IMR-90 (cell line): ENCODE measurements around the gene HMX1. TPM values are rescaled to one million over a fixed set of nuclear protein-coding genes. Genes with fewer than 3 reads are reported as not detected.

Source experiments
- ATAC-seq: fragments of 200-7000 bp; cut with Tn5 transposase; 2 replicates; pipeline ENCODE4 v1.9.1; 2020; ENCODE audit warnings: low read depth, mild to moderate bottlenecking, moderate library complexity
- BruUV-seq: library from RNA; stranded (reverse); fragments of 400-500 nt; replicated peaks from 2 replicates; lab custom pipeline; 2021; lab: Mats Ljungman, UMichigan
- CTCF ChIA-PET: fragments of 300-600 bp; formaldehyde crosslinking; extraction: SDS; loops from one replicate; lab custom pipeline; 2021; ENCODE audit warnings: antibody characterized with exemption; lab: Yijun Ruan, JAX
- POLR2A ChIA-PET: fragments of 300-600 bp; sonication (Branson Sonifier 250); formaldehyde crosslinking; loops from one replicate; lab custom pipeline; 2022; ENCODE audit warnings: antibody characterized with exemption; ENCODE audit not compliant: unreplicated experiment; lab: Charles Lee
- DNase-seq: peaks from one replicate; pipeline ENCODE4 v3.0.0; 2013
- H2AFZ ChIP-seq: replicated peaks from 2 replicates; pipeline ENCODE3; 2013; ENCODE audit warnings: low read length, mild to moderate bottlenecking; ENCODE audit not compliant: poor library complexity
- H2AK5ac ChIP-seq: 2 replicates; pipeline ENCODE4 v1.6.1; 2013; ENCODE audit warnings: low read depth, low read length, inconsistent platforms
- H2AK9ac ChIP-seq: replicated peaks from 2 replicates; pipeline ENCODE3; 2013; ENCODE audit warnings: mild to moderate bottlenecking, low read depth, low read length, moderate library complexity; ENCODE audit not compliant: poor library complexity
- H2BK120ac ChIP-seq: 2 replicates; pipeline ENCODE4 v1.6.1; 2013; ENCODE audit warnings: low read depth, low read length, inconsistent platforms
- H2BK15ac ChIP-seq: 3 replicates; pipeline ENCODE4 v1.6.1; 2013; ENCODE audit warnings: low read depth, low read length, inconsistent platforms
- H2BK20ac ChIP-seq: 2 replicates; pipeline ENCODE4 v1.6.1; 2013; ENCODE audit warnings: low read depth, mild to moderate bottlenecking, inconsistent platforms, low read length, moderate library complexity
- H2BK5ac ChIP-seq: 2 replicates; pipeline ENCODE4 v1.6.1; 2013; ENCODE audit warnings: mild to moderate bottlenecking, low read depth, low read length, inconsistent platforms; ENCODE audit not compliant: poor library complexity, severe bottlenecking
- H3K14ac ChIP-seq: replicated peaks from 2 replicates; pipeline ENCODE4 v1.6.1; 2013; ENCODE audit warnings: low read depth, low read length, inconsistent platforms
- H3K18ac ChIP-seq: 2 replicates; pipeline ENCODE4 v1.6.1; 2013; ENCODE audit warnings: low read depth, low read length, control low read depth
- H3K23ac ChIP-seq: 2 replicates; pipeline ENCODE4 v1.6.1; 2013; ENCODE audit warnings: low read depth, low read length, inconsistent platforms
- H3K27ac ChIP-seq: 2 replicates; pipeline ENCODE4 v1.5.1; 2013; ENCODE audit warnings: mild to moderate bottlenecking, control low read depth, low read length; ENCODE audit not compliant: insufficient read depth
- H3K27me3 ChIP-seq: 2 replicates; pipeline ENCODE4 v1.6.1; 2013; ENCODE audit warnings: low read length; ENCODE audit not compliant: control insufficient read depth, insufficient read depth
- H3K36me3 ChIP-seq: 2 replicates; pipeline ENCODE4 v1.6.1; 2013; ENCODE audit warnings: low read length, mixed read lengths; ENCODE audit not compliant: control insufficient read depth, insufficient read depth
- H3K4ac ChIP-seq: 2 replicates; pipeline ENCODE4 v1.6.1; 2013; ENCODE audit warnings: low read depth, low read length, inconsistent platforms
- H3K4me1 ChIP-seq: 2 replicates; pipeline ENCODE4 v1.6.1; 2013; ENCODE audit warnings: low read length, mixed read lengths; ENCODE audit not compliant: control insufficient read depth, insufficient read depth
- H3K4me2 ChIP-seq: 2 replicates; pipeline ENCODE4 v1.6.1; 2013; ENCODE audit warnings: low read depth, mild to moderate bottlenecking, control low read depth, low read length, moderate library complexity
- H3K4me3 ChIP-seq: 2 replicates; pipeline ENCODE4 v1.5.1; 2013; ENCODE audit warnings: low read depth, mild to moderate bottlenecking, control low read depth, low read length, moderate library complexity; ENCODE audit not compliant: insufficient read depth
- H3K56ac ChIP-seq: 2 replicates; pipeline ENCODE4 v1.6.1; 2013; ENCODE audit warnings: low read length, inconsistent platforms; ENCODE audit not compliant: insufficient read depth; ENCODE audit errors: extremely low read depth
- H3K79me1 ChIP-seq, 2 experiments: 2 replicates each; pipeline ENCODE4 v1.6.1; 2013; ENCODE audit warnings: low read length in 2 of 2, inconsistent platforms in 1 of 2, low read depth in 1 of 2
- H3K9ac ChIP-seq: 2 replicates; pipeline ENCODE4 v1.6.1; 2013; ENCODE audit warnings: low read depth, low read length, control low read depth
- H3K9me1 ChIP-seq: 2 replicates; pipeline ENCODE4 v1.6.1; 2013; ENCODE audit warnings: low read length, inconsistent platforms; ENCODE audit not compliant: insufficient read depth
- H3K9me3 ChIP-seq: 2 replicates; pipeline ENCODE4 v1.6.1; 2013; ENCODE audit warnings: low read length; ENCODE audit not compliant: control insufficient read depth, insufficient read depth
- H4K20me1 ChIP-seq: 2 replicates; pipeline ENCODE4 v1.6.1; 2013; ENCODE audit warnings: low read length, inconsistent platforms; ENCODE audit not compliant: insufficient read depth
- H4K5ac ChIP-seq: 2 replicates; pipeline ENCODE4 v1.6.1; 2013; ENCODE audit warnings: mild to moderate bottlenecking, low read depth, low read length, control low read depth
- H4K8ac ChIP-seq, 2 experiments: 2 replicates each; pipeline ENCODE4 v1.6.1; 2013; ENCODE audit warnings: low read depth in 2 of 2, low read length in 2 of 2, control low read depth in 1 of 2, inconsistent platforms in 1 of 2
- H4K91ac ChIP-seq: 2 replicates; pipeline ENCODE4 v1.6.1; 2013; ENCODE audit warnings: low read depth, low read length, inconsistent platforms; ENCODE audit not compliant: insufficient read depth
- BHLHE40 ChIP-seq: fragments of 150-350 bp; IDR thresholded peaks from 2 replicates; pipeline ENCODE4 v1.6.1; 2016; ENCODE audit warnings: mild to moderate bottlenecking, low read depth, low read length
- CEBPB ChIP-seq: IDR thresholded peaks from 2 replicates; pipeline ENCODE4 v1.6.1; 2012; ENCODE audit warnings: low read depth, low read length, improper control_type of control experiment
- CHD1 ChIP-seq: IDR thresholded peaks from 2 replicates; pipeline ENCODE4 v1.6.1; 2012; ENCODE audit warnings: low read depth, low read length, improper control_type of control experiment
- FOS ChIP-seq: fragments of 150-350 bp; IDR thresholded peaks from 2 replicates; pipeline ENCODE4 v1.6.1; 2016; ENCODE audit warnings: low read depth, low read length
- MAFK ChIP-seq: IDR thresholded peaks from 2 replicates; pipeline ENCODE4 v1.6.1; 2012; ENCODE audit warnings: low read depth, low read length, improper control_type of control experiment
- MAZ ChIP-seq: IDR thresholded peaks from 2 replicates; pipeline ENCODE4 v1.6.1; 2012; ENCODE audit warnings: low read depth, mild to moderate bottlenecking, low read length, improper control_type of control experiment, moderate library complexity, borderline replicate concordance
- MXI1 ChIP-seq: IDR thresholded peaks from 2 replicates; pipeline ENCODE4 v1.6.1; 2012; ENCODE audit warnings: low read depth, mild to moderate bottlenecking, low read length, moderate library complexity, borderline replicate concordance
- NFE2L2 ChIP-seq: fragments of 150-350 bp; IDR thresholded peaks from 2 replicates; pipeline ENCODE4 v1.6.1; 2016; ENCODE audit warnings: low read depth, mild to moderate bottlenecking, low read length
- POLR2A ChIP-seq: IDR thresholded peaks from 2 replicates; pipeline ENCODE4 v1.6.1; 2012; ENCODE audit warnings: mild to moderate bottlenecking, low read depth, low read length
- RAD21 ChIP-seq: IDR thresholded peaks from 2 replicates; pipeline ENCODE4 v1.6.1; 2012; ENCODE audit warnings: low read length, improper control_type of control experiment
- RCOR1 ChIP-seq: IDR thresholded peaks from 2 replicates; pipeline ENCODE4 v1.6.1; 2012; ENCODE audit warnings: mild to moderate bottlenecking, low read length, improper control_type of control experiment; ENCODE audit not compliant: insufficient replicate concordance
- RFX5 ChIP-seq: IDR thresholded peaks from 2 replicates; pipeline ENCODE4 v1.8.0; 2012; ENCODE audit warnings: low read depth, mild to moderate bottlenecking, low read length, moderate library complexity
- SMC3 ChIP-seq: fragments of 150-350 bp; IDR thresholded peaks from 2 replicates; pipeline ENCODE4 v1.6.1; 2016; ENCODE audit warnings: low read depth, mild to moderate bottlenecking, antibody characterized with exemption, low read length, moderate library complexity
- WGBS, 2 experiments: methylation state at CpG; one replicate each; pipeline versions ENCODE4 v1.1.5 to v1.1.7; 2013; ENCODE audit warnings: missing lambda C conversion rate in 2 of 2; ENCODE audit not compliant: insufficient read length in 1 of 2; ENCODE audit errors: extremely low coverage in 2 of 2; 5-methylcytosine and 5-hydroxymethylcytosine counted together
- dilution Hi-C: fragments of 300-500 bp; cut with HindIII; formaldehyde crosslinking; loops from one replicate; pipeline ENCODE4 v1.14.3; 2018; ENCODE audit warnings: low sequenced_read_pairs; ENCODE audit not compliant: unreplicated experiment
- in situ Hi-C: fragments of 300-500 bp; cut with MboI; formaldehyde crosslinking; loops from 3 replicates; pipeline ENCODE4 v1.14.3; 2019; ENCODE audit warnings: low sequenced_read_pairs, inconsistent platforms, mixed read lengths
- intact Hi-C: fragments of 100-400 bp; cut with micrococcal nuclease; formaldehyde crosslinking; loops from 2 replicates; pipeline ENCODE4 v1.10.0; 2022
- polyA plus RNA-seq, 3 experiments: library from polyadenylated mRNA; depleted of rRNA; stranded (reverse); fragments of >200 nt; gene quantifications; 2 replicates each; pipeline ENCODE4 v1.2.3, GENCODE V29; 2012; ENCODE audit warnings: low replicate concordance in 1 of 3
- total RNA-seq: library from RNA; depleted of rRNA; stranded (reverse); fragments of >200 nt; gene quantifications from 2 replicates; pipeline ENCODE4 v1.2.3, GENCODE V29; 2012
- TF ChIP-seq, protein P1 (sequence below): fragments of 150-350 bp; IDR thresholded peaks from 2 replicates; pipeline ENCODE4 v1.6.1; 2016; ENCODE audit warnings: low read depth, mild to moderate bottlenecking, low read length, moderate library complexity, borderline replicate concordance
- TF ChIP-seq, protein P2 (sequence below): fragments of 150-350 bp; IDR thresholded peaks from 2 replicates; pipeline ENCODE4 v1.6.1; 2017; ENCODE audit warnings: mild to moderate bottlenecking, antibody characterized with exemption, low read length, low read depth
- TF ChIP-seq, protein P3 (sequence below): conservative IDR thresholded peaks from 2 replicates; pipeline ENCODE4 v1.5.1; 2012; ENCODE audit warnings: mild to moderate bottlenecking, low read depth, low read length, improper control_type of control experiment

HMX1 gene
- total and polyA plus RNA-seq, 2 of the 4 experiments (the other 2 are of a cell fraction) = not detected

DNA sequence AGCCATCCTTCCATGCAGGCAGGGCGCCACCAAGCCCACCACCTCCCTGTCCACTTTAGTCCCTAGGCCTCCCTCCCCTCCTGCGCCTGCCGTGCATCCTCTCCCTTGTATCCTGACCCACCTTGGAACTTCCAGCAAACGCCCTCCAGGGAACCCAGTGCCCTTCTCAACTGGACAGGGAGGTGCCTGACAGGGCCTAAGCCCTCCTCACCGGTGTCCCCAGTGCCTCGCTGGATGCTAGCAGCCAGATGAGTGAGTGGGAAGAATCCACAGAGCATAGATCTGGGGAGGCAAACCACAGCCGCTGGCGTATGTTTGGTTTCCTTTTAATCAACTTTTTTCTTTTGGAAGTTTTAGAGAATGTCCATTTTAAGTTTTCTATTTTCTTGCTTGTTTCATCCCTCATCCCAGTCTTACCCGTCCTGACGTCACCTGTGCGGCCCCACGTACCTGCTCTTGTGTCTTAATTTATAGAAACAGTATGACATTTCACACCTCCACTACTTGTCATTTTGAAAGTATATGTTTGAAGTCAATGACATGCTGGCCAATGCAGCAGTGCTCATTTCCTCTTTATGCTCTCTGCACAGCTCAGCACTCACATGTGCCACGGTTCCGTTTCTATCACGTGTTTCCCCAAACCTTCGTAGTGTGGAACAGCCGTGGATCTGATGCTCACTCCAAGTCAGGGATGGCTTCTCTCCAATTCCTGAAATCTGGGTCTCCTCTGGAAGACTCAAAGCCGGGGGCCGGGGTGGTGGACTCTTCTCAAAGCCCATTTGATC lies 3.4 kb upstream of the HMX1 start:
- Histone ChIP-seq H3K14ac (no peak overlapping the region), H3K4ac (no peak overlapping the region), H4K91ac (no peak overlapping the region), H2AK5ac (no peak overlapping the region), H3K4me1 (no peaks in the 10 kb centered on the region), H3K56ac (no peak overlapping the region), H2BK15ac (no peak overlapping the region), H3K23ac (no peak overlapping the region), H2AFZ (no peak overlapping the region), H4K8ac (no peak overlapping the region), H3K9me3 (no peaks in the 10 kb centered on the region), H3K27ac (no peak overlapping the region), H3K9ac (no peak overlapping the region), H2BK20ac (no peak overlapping the region), H4K20me1 (no peaks in the 10 kb centered on the region), H2AK9ac (no peak overlapping the region), H3K18ac (no peak overlapping the region), H3K79me1 (no peaks in the 10 kb centered on the region), H2BK120ac (no peak overlapping the region), H3K4me2 (no peak overlapping the region), H3K36me3 (no peaks in the 10 kb centered on the region), H3K9me1 (no peaks in the 10 kb centered on the region), H2BK5ac (no peak overlapping the region), H4K5ac (no peak overlapping the region), H3K4me3 (no peak overlapping the region), H3K27me3 (peaks cover 69% of the 10 kb centered on the region)
- dilution Hi-C loops = no loop called here
- ChIA-PET CTCF (no interaction called here), POLR2A (no interaction called here)
- no peak for ATAC-seq
- BruUV-seq = no TSS peak
- in situ Hi-C loops = no loop called here
- no peak for TF ChIP-seq CHD1
- no peak for TF ChIP-seq MAZ
- no peak for TF ChIP-seq FOS
- TF ChIP-seq NFE2L2 = no peak
- TF ChIP-seq CEBPB = no peak
- no peak for TF ChIP-seq RAD21
- no peak for TF ChIP-seq BHLHE40
- TF ChIP-seq, protein P1, sequence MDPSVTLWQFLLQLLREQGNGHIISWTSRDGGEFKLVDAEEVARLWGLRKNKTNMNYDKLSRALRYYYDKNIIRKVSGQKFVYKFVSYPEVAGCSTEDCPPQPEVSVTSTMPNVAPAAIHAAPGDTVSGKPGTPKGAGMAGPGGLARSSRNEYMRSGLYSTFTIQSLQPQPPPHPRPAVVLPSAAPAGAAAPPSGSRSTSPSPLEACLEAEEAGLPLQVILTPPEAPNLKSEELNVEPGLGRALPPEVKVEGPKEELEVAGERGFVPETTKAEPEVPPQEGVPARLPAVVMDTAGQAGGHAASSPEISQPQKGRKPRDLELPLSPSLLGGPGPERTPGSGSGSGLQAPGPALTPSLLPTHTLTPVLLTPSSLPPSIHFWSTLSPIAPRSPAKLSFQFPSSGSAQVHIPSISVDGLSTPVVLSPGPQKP = no peak
- TF ChIP-seq POLR2A = no peak
- no peak for TF ChIP-seq RCOR1
- TF ChIP-seq MXI1 = no peak
- TF ChIP-seq, protein P2, sequence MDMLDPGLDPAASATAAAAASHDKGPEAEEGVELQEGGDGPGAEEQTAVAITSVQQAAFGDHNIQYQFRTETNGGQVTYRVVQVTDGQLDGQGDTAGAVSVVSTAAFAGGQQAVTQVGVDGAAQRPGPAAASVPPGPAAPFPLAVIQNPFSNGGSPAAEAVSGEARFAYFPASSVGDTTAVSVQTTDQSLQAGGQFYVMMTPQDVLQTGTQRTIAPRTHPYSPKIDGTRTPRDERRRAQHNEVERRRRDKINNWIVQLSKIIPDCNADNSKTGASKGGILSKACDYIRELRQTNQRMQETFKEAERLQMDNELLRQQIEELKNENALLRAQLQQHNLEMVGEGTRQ = no peak
- TF ChIP-seq, protein P3, sequence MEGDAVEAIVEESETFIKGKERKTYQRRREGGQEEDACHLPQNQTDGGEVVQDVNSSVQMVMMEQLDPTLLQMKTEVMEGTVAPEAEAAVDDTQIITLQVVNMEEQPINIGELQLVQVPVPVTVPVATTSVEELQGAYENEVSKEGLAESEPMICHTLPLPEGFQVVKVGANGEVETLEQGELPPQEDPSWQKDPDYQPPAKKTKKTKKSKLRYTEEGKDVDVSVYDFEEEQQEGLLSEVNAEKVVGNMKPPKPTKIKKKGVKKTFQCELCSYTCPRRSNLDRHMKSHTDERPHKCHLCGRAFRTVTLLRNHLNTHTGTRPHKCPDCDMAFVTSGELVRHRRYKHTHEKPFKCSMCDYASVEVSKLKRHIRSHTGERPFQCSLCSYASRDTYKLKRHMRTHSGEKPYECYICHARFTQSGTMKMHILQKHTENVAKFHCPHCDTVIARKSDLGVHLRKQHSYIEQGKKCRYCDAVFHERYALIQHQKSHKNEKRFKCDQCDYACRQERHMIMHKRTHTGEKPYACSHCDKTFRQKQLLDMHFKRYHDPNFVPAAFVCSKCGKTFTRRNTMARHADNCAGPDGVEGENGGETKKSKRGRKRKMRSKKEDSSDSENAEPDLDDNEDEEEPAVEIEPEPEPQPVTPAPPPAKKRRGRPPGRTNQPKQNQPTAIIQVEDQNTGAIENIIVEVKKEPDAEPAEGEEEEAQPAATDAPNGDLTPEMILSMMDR = no peak
- no peak for TF ChIP-seq SMC3
- TF ChIP-seq RFX5 = no peak
- TF ChIP-seq MAFK = no peak
- intact Hi-C loops = no loop called here
- DNase-seq = no peak
- WGBS, 2 experiments = 5% methylated on average over 4 of the region's 19 CpGs; no CpG with 5 or more reads in 1 of the 2 experiments
